ENCODE results near the gene ARHGAP1. TPM values are rescaled to one million over a fixed set of nuclear protein-coding genes. Genes with fewer than 3 reads are reported as not detected.

Gene ARHGAP1
- total RNA-seq, 1 donor, result 22.0 TPM

DNA sequence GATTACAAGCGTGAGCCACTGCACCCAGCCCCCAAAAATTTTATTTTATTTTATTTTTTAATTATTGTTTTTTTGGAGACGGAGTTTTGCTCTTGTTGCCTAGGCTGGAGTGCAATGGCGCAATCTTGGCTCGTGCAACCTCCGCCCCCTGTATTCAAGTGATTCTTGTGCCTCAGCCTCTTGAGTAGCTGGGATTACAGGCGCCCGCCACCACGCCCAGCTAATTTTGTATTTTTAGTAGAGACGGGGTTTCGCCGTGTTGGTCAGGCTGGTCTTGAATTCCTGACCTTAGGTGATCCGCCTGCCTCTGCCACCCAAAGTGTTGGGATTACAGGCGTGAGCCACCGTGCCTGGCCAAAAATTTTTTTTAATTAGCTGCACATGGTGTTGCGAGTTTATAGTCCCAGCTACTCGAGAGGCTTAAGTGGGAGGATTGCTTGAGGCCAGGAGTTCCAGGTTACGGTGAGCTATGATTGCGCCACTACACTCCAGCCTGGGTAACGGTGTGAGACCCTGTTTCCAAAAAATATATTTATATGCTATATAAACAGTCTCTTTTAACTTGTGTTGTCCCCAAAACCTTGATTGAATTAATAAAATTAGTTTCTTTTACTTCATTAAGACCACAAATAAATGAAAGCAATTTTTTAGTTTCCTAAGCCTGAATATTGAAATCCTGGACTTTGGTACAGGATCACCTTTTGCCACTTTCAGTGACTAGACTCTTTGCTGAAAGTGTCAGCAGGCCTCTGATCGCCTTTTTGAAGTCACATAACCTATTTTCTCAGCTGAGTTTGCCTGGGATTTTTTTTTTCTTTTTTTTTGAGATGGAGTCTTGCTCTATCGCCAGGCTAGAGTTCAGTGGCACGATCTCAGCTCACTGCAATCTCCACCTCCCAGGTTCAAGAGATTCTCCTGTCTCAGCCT, 66.9 kb downstream of the ARHGAP1 start:
- no peaks in the 10 kb centered on the region for H3K27me3 ChIP-seq (ENCODE audit: insufficient read depth, low read length)
- no peaks in the 10 kb centered on the region for H3K4me1 ChIP-seq (ENCODE audit: insufficient read depth, low read length)
- H3K4me3 ChIP-seq (ENCODE audit: low read length), result no peak overlapping the region
- H3K9me3 ChIP-seq (ENCODE audit: low read depth, low read length), result no peaks in the 10 kb centered on the region

DNA sequence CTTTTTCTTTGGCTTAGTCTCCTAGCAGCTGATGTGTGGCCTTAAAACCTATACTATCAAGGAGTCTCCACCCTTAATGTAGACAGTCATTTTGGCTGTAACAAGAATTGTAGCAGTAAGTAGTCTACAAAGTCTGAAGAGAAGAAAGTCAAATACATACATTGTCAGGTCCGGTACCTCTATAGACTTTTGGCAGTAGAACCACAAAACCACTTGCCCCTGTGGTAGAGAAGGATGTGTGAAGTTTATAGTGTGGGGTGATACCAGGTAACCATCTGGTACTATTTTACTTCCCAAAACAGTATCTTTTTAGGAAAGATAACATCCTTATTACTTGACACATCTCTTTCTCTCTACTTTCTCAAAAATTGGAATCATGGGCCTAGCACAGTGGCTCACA, 67.9 kb downstream of the ARHGAP1 start:
- Histone ChIP-seq H3K27me3 (ENCODE audit: insufficient read depth, low read length) (no peaks in the 10 kb centered on the region), H3K9me3 (ENCODE audit: low read depth, low read length) (no peaks in the 10 kb centered on the region), H3K4me3 (ENCODE audit: low read length) (no peak overlapping the region), H3K4me1 (ENCODE audit: insufficient read depth, low read length) (no peaks in the 10 kb centered on the region)

DNA sequence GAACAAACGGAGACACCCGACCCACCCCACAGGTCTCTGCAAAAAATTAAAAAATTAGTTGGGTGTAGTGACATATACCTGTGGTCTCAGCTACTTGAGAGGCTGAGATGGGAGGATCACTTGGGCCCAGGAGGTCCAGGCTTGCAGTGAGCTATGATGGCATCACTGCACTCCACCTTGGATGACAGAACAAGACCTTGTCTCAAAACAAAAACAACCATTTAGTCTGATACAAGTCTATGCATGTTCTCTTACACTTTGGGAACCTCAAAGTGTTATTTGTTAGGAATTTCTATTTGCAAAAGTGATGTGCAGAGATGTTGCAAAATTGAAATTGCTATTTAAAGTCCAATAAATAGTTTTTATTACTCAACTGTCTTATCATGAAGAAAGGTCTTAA, 68.7 kb downstream of the ARHGAP1 start:
- Histone ChIP-seq H3K9me3 (ENCODE audit: low read depth, low read length) (no peaks in the 10 kb centered on the region), H3K27me3 (ENCODE audit: insufficient read depth, low read length) (no peaks in the 10 kb centered on the region), H3K4me3 (ENCODE audit: low read length) (no peak overlapping the region), H3K4me1 (ENCODE audit: insufficient read depth, low read length) (no peaks in the 10 kb centered on the region)

DNA sequence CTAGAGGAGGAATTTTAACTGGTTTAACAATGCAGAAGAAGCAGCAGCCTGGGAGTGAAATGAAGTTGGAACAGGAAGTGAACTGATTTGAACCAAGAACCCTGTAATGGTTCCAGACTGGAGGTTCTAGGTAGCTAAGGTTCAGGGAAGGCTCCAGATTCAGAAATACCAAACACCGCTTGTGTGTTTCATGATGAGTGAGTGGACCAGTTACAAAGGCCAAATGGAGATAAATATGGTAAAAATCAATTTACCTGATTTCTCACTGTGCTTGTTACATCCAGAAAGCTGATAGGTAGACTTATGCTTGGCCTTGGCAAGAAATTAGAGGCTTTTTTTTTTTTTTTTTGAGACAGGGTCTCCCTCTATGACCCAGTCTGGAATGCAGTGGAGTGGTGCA, 70.2 kb downstream of the ARHGAP1 start:
- H3K9me3 ChIP-seq (ENCODE audit: low read depth, low read length), result no peaks in the 10 kb centered on the region
- no peak overlapping the region for H3K4me3 ChIP-seq (ENCODE audit: low read length)
- no peaks in the 10 kb centered on the region for H3K4me1 ChIP-seq (ENCODE audit: insufficient read depth, low read length)
- no peaks in the 10 kb centered on the region for H3K27me3 ChIP-seq (ENCODE audit: insufficient read depth, low read length)

DNA sequence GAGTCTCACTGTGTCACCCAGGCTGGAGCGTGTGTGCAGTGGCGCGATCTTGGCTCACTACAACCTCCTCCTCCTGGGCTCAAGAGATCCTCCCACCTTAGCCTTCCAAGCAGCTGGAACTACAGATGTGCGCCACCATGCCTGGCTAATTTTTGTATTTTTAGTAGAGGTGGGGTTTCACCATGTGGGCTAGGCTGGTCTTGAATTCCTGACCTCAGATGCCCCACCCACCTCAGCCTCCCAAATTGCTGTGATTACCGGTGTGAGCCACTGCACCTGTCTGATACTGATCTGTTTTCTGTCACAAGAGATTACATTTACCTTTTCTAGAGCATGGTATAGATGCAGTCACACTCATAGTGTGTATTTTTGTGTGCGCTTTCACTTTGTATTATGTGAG, 71.5 kb downstream of the ARHGAP1 start:
- no peaks in the 10 kb centered on the region for H3K4me1 ChIP-seq (ENCODE audit: insufficient read depth, low read length)
- H3K27me3 ChIP-seq (ENCODE audit: insufficient read depth, low read length), result no peaks in the 10 kb centered on the region
- H3K9me3 ChIP-seq (ENCODE audit: low read depth, low read length), result no peaks in the 10 kb centered on the region
- no peak overlapping the region for H3K4me3 ChIP-seq (ENCODE audit: low read length)

Other genes starting within 250 kb of the ARHGAP1 start
- gene AMBRA1, start 106.6 kb downstream of the ARHGAP1 start, total RNA-seq, result 29.1 TPM
- 10.6 TPM for gene HARBI1, start 83.4 kb downstream of the ARHGAP1 start, total RNA-seq
- gene ATG13, start 83.1 kb downstream of the ARHGAP1 start, total RNA-seq, result 93.3 TPM
- gene ZNF408, start 412 bp upstream of the ARHGAP1 start, total RNA-seq, result 12.1 TPM
- not detected for gene F2, start 18.6 kb upstream of the ARHGAP1 start, total RNA-seq
- 17.9 TPM for gene CKAP5, start 145.7 kb upstream of the ARHGAP1 start, total RNA-seq
- gene LRP4, start 217.9 kb upstream of the ARHGAP1 start, total RNA-seq, result not detected
- gene CSTPP1, start 236.1 kb upstream of the ARHGAP1 start, total RNA-seq, result 5.8 TPM

All from mononuclear cell (primary cell).